Thoracic aorta (tissue), 2 donors: Measurements from ENCODE around the gene TNFAIP8L2. TPM values are rescaled to one million over a fixed set of nuclear protein-coding genes. Genes with fewer than 3 reads are reported as not detected.
A peak's percentile ranks its signal among the peaks of the same experiment; 100 is the strongest.

Experiments used
- ATAC-seq: fragments of 150-250 bp; one replicate; pipeline ENCODE4 v1.8.0; 2017; ENCODE audit warnings: low read depth; ENCODE audit not compliant: insufficient number of reproducible peaks, low FRiP score
- DNase-seq: peaks from one replicate; pipeline ENCODE4 v3.0.0-alpha.2; 2020; ENCODE audit warnings: low spot score
- H3K27ac ChIP-seq, 2 donors: fragments of 200-600 bp; sonication (generic); 1 replicate in 1 of 2; 2 replicates in 1 of 2; pipeline ENCODE4 v1.5.1; 2016; ENCODE audit warnings: mild to moderate bottlenecking in 2 of 2, moderate library complexity in 2 of 2
- H3K27me3 ChIP-seq: fragments of 200-600 bp; sonication (generic); replicated peaks from 2 replicates; pipeline ENCODE4 v1.6.0; 2016; ENCODE audit warnings: mild to moderate bottlenecking; ENCODE audit not compliant: insufficient read depth
- H3K36me3 ChIP-seq: fragments of 200-600 bp; sonication (generic); one replicate; pipeline ENCODE4 v1.5.1; 2016
- H3K4me1 ChIP-seq, 2 donors: fragments of 200-600 bp; sonication (generic); 1 replicate in 1 of 2; 2 replicates in 1 of 2; pipeline versions ENCODE4 v1.5.1 to v1.6.0; 2016; ENCODE audit warnings: low read depth in 2 of 2, mild to moderate bottlenecking in 1 of 2; ENCODE audit not compliant: control insufficient read depth in 1 of 2
- H3K4me3 ChIP-seq: fragments of 200-600 bp; sonication (generic); 2 replicates; pipeline ENCODE4 v1.5.1; 2016; ENCODE audit warnings: mild to moderate bottlenecking
- H3K9me3 ChIP-seq: fragments of 200-600 bp; sonication (generic); 2 replicates; pipeline ENCODE4 v1.5.1; 2016
- total RNA-seq, 2 donors: library from RNA; depleted of rRNA; stranded (reverse); fragments of >200 nt; gene quantifications; one replicate each; pipeline versions ENCODE4 v1.1.0 to v1.2.3, GENCODE V29; 2016
- TF ChIP-seq, protein P1 (sequence below): fragments of 200-600 bp; sonication (generic); IDR thresholded peaks from one replicate; pipeline ENCODE4 v1.5.1; 2019; ENCODE audit warnings: antibody characterized with exemption

Gene TNFAIP8L2
- total RNA-seq, 2 donors from 2014 or later, result 3.9 to 14.1 TPM

DNA sequence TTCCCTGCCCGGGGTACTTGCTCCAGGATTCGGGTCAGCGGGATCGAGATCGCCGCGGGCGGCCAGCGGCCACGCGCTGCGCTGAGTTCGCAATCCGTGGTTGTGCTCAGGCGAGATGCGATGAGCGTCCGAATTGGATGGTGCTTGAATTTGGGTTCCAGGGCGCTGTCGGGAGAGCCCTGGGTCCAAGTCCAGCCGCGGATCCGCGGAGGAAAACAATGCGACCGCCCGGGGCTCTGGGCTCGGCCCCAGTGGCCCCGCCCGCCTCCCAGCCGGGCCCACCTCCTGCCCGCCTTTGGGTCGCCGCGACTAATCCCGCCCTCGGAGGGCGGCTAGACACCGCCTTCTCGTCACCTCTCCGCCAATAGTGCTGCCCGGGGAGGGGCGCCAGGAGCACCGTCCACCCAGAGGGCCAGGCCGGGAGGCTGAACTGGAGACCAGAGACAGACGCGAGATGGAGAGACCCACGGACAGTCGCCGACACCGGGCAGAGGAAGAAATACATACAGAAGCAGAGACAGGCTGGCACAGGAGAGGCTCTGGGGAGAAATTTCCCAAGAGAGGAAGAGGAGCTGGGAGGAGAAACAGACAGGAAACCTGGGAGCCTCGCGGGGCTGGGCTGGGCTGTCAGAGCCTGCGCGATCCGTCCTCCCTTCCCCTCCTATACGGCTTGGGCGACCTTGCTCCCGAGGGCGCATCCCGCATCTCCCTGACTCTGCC is 9.9 kb upstream of the TNFAIP8L2 start, which contains the start of gene SEMA6C:
SEMA6C (minus strand) TSS at position 220 of the 720 bp plus-strand sequence. CDS start 4,010 bp downstream, outside the sequence.
- Histone ChIP-seq H3K27ac (peak within 1 kb of the TSS; percentile 66 to 81), H3K4me3 (peak within 1 kb of the TSS; percentile 86), H3K4me1 (peaks cover 11 to 40% of the 10 kb centered on the region in 2 donors), H3K27me3 (no peaks in the 10 kb centered on the region), H3K36me3 (no peaks in the 10 kb centered on the region), H3K9me3 (no peaks in the 10 kb centered on the region)
- peak; percentile 74 for ATAC-seq
- TF ChIP-seq, protein P1, sequence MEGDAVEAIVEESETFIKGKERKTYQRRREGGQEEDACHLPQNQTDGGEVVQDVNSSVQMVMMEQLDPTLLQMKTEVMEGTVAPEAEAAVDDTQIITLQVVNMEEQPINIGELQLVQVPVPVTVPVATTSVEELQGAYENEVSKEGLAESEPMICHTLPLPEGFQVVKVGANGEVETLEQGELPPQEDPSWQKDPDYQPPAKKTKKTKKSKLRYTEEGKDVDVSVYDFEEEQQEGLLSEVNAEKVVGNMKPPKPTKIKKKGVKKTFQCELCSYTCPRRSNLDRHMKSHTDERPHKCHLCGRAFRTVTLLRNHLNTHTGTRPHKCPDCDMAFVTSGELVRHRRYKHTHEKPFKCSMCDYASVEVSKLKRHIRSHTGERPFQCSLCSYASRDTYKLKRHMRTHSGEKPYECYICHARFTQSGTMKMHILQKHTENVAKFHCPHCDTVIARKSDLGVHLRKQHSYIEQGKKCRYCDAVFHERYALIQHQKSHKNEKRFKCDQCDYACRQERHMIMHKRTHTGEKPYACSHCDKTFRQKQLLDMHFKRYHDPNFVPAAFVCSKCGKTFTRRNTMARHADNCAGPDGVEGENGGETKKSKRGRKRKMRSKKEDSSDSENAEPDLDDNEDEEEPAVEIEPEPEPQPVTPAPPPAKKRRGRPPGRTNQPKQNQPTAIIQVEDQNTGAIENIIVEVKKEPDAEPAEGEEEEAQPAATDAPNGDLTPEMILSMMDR, result no peak
- peak; percentile 78 for DNase-seq

- Histone ChIP-seq H3K4me3 (peak overlapping the region; percentile 86), H3K4me1 (peaks cover 11 to 40% of the 10 kb centered on the region in 2 donors), H3K27ac (peak overlapping the region; percentile 66 to 81), H3K36me3 (no peaks in the 10 kb centered on the region), H3K27me3 (no peaks in the 10 kb centered on the region), H3K9me3 (no peaks in the 10 kb centered on the region)
- no peak for DNase-seq
- ATAC-seq, result no peak
- TF ChIP-seq, protein P1, result no peak
Measured at GRCh38 chr1:151147132-151147503, 9.3 kb upstream of the TNFAIP8L2 start.

DNA sequence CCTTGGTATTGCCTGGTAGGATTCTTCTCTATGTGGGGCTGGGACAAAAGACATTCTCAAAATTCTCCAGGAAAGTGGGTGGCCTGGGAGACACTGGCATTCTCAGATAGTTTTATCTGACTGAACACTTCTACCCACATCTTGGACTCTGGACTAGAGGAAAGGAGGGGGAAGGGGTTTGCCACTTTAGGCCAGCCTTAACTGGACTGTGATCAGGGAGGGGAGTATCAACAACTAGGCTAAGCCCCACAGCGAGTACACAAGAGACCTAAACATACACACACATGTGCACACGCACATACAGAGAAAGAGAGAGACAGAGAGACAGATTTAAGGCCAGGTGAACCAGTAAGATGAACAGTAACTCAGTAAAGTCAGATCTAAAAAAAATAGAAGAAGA is 8.8 kb upstream of the TNFAIP8L2 start:
- ATAC-seq (no peak), DNase-seq (no peak)
- H3K27me3 ChIP-seq, result no peaks in the 10 kb centered on the region
- no peaks in the 10 kb centered on the region for H3K36me3 ChIP-seq
- peaks cover 11 to 37% of the 10 kb centered on the region in 2 donors for H3K4me1 ChIP-seq
- H3K27ac ChIP-seq, result peak overlapping the region; percentile 66 to 81
- H3K4me3 ChIP-seq, result no peak overlapping the region
- H3K9me3 ChIP-seq, result no peaks in the 10 kb centered on the region
- TF ChIP-seq, protein P1, result no peak

- Histone ChIP-seq H3K36me3 (peaks cover 25% of the 10 kb centered on the region), H3K4me1 (peaks cover 3 to 19% of the 10 kb centered on the region in 2 donors), H3K27ac (no peak overlapping the region), H3K9me3 (no peaks in the 10 kb centered on the region), H3K27me3 (no peaks in the 10 kb centered on the region), H3K4me3 (peak overlapping the region; percentile 40)
- DNase-seq (no peak), ATAC-seq (no peak)
- TF ChIP-seq, protein P1, result no peak
Measured at GRCh38 chr1:151157067-151157531, 650 bp downstream of the TNFAIP8L2 start.

DNA sequence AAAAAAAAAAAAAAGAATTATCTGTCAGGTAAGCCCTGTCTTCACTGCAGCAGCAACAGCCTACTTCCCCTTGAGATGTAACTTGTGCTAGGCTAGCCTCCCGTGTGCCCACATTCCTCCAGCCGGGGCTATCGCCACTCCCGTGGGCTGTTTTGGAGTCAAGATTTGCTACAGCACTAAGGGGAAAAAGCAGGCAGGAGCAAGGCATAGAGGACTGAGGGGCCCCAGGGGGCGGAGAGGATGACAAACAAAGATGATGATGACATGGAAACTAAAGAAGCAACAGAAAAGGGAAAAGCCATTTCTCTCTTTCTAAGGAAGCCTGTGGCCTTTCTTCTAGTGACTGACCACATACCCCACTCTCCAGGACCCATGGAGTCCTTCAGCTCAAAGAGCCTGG is 1.9 kb downstream of the TNFAIP8L2 start:
- ATAC-seq (no peak), DNase-seq (no peak)
- no peaks in the 10 kb centered on the region for H3K27me3 ChIP-seq
- H3K4me3 ChIP-seq, result no peak overlapping the region
- TF ChIP-seq, protein P1, result no peak
- H3K9me3 ChIP-seq, result no peaks in the 10 kb centered on the region
- H3K27ac ChIP-seq, result no peak overlapping the region
- peaks cover 3 to 19% of the 10 kb centered on the region in 2 donors for H3K4me1 ChIP-seq
- peaks cover 25% of the 10 kb centered on the region for H3K36me3 ChIP-seq
